HG03103 (cell line): ENCODE measurements around the gene ATRN.
"Not testable (repeated sequence)": the region's sequence is repeated elsewhere in the genome, so short reads cannot be mapped to it uniquely, and the experiment has no call there.

ENCODE experiments used
- ATAC-seq: cut with Tn5 transposase; IDR thresholded peaks from one replicate; pipeline ENCODE4 v1.9.1; 2021; ENCODE audit warnings: low read depth; ENCODE audit not compliant: unreplicated experiment

The ATRN gene

DNA sequence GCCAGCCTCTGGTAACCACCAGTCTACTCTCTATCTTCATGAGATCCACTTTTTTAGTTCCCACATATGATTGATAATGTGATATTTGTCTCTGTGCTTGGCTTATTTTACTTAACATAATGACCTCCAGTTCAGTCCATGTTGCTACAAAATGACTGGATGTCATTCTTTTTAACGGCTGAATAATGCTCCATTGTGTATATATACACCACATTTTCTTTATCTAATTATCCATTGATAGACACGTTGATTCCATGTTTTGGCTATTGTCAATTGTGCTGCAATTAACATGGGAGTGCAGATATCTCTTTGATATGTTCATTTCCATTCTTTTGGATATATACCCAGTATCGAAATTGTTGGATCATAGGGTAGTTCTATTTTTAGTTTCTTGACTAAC is 89.3 kb downstream of the ATRN start:
- no peak for ATAC-seq

DNA sequence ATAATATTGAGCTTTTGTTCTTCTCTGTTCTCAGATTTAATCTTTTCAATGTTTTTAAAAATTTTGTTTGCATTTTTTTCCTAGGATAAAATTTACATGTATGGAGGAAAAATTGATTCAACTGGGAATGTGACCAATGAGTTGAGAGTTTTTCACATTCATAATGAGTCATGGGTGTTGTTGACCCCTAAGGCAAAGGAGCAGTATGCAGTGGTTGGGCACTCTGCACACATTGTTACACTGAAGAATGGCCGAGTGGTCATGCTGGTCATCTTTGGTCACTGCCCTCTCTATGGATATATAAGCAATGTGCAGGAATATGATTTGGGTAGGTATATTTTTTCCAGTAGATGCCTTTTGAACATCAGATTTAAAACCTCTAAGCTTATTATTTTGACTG is 89.8 kb downstream of the ATRN start:
- no peak for ATAC-seq

- ATAC-seq = no peak
These were observed 92.3 kb downstream of the ATRN start for GRCh38 chr20:3563133-3563532.

DNA sequence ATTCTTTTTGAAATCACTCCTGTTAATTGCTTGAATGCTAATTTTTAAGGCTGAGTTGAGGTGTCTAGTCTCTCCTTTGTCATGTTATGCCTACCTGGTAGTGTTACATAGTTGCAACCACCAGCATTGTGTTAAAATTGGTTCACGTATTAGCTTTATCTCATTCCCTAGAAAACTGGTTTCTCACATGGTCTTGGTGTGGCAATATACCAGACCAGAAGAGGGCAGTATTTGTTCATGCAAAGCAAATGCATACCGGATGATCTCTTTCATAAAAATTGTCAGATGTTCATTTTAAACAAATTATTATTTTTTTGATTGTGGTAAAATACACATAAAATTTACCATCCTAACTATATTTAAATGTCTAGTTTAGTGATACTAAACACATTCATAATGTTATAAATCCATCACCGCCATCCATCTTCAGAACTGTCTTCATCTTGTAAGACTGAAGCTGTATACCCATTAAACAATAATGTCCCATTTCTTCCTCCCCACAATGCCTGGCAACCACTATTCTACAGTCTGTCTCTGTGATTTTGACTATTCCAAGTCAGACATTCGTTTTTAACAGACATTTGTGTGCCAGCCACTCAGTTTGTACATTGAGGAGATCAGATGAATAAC is 92.8 kb downstream of the ATRN start:
- ATAC-seq = no peak

GRCh38 chr20:3565851-3566250 is 95.0 kb downstream of the ATRN start:
- ATAC-seq = no peak

GRCh38 chr20:3572151-3572550 is 101.3 kb downstream of the ATRN start:
- no peak for ATAC-seq

GRCh38 chr20:3576363-3576762 is 105.5 kb downstream of the ATRN start:
- no peak for ATAC-seq

DNA sequence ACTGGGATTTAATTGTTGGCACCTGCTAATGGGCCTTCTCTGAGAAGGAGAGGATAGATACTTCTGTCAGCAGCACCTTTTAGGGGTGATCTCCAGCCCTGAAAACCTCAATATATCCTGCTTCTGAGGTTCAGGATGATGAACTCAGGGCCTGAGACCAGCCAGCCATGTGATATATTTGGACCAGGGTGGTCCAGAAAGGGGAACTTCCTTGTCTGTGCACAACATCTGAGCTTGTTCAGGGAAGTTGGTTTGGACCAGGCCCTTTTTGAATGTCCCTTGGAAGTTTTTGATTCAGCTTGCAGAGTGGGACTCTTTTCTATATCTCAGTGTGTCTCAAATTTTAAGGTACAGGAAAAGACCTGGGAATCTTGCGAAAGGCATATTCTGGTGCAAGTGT is 106.5 kb downstream of the ATRN start:
- ATAC-seq = no peak

DNA sequence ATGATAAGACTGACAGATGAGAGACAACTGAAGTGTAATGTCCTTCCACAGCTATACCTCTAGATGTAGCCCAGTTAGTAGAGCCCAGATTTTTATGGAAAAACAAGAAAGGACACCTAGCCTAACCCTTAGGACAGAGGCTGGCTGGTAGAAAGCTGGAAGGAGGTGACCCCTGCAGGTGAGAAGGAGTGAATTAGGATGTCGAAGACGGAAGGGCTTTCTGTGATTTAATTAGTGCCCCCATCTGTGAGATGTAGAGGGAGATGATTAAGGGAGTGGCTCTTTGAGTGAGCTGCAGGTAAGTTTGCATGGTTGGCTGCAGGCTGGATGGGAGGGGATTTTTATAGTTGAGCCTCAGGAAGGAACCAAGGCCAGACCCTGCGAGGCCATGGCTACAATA is 109.6 kb downstream of the ATRN start:
- no peak for ATAC-seq

DNA sequence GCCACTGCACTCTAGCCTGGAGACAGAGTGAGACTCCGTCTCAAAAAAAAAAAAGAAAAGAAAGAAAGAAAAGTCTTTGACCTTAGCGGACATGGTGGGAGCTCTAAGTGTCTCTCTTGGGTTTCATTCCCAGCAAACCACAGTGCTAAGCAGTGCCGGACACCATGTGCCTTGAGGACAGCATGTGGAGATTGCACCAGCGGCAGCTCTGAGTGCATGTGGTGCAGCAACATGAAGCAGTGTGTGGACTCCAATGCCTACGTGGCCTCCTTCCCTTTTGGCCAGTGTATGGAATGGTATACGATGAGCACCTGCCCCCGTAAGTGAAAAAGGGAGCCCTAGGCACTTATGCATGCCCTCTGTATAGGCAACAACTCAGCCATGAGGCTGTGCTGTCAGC is 112.9 kb downstream of the ATRN start:
- ATAC-seq = no peak

- no peak for ATAC-seq
These were observed 115.3 kb downstream of the ATRN start for GRCh38 chr20:3586093-3586492.

DNA sequence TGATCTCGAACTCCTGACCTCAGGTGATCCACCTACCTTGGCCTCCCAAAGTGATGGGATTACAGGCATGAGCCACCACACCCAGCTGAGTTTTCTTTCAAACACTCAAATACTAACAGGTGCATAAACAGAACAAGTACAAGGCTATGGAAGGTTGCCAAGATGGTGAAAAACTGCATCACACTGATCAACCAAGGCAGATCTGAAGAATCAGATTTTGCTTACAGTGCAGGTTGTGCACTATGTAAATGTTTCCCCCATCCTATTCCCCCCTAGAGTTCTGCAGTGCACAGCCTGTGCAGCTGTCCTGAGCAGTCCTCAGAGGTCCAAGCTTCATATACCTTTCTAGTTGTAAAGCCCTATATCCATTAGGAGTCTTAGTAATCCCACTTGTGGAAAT is 119.3 kb downstream of the ATRN start:
- ATAC-seq = no peak

DNA sequence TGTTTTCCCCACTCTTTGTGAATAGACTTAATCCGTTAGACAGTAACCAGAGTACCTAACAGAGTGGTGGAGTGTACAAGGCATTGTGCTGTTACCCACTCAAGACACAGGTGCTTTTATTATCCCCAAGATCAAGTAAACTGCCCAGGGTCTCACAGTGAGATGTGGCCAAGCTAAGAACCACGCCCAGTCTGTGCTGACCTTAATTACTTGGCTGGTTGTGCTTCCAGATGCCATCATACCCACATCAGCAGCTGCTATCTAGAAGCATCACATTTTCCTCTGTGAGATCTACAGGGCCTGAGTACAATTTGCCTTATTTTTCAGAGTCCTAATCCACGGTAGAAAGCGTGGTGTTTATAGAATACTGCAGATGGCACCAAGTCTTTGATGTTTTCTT is 122.1 kb downstream of the ATRN start:
- ATAC-seq = no peak

GRCh38 chr20:3595541-3595940 is 124.7 kb downstream of the ATRN start:
- no peak for ATAC-seq

- no peak for ATAC-seq
These were observed 132.3 kb downstream of the ATRN start for GRCh38 chr20:3603108-3603507.

DNA sequence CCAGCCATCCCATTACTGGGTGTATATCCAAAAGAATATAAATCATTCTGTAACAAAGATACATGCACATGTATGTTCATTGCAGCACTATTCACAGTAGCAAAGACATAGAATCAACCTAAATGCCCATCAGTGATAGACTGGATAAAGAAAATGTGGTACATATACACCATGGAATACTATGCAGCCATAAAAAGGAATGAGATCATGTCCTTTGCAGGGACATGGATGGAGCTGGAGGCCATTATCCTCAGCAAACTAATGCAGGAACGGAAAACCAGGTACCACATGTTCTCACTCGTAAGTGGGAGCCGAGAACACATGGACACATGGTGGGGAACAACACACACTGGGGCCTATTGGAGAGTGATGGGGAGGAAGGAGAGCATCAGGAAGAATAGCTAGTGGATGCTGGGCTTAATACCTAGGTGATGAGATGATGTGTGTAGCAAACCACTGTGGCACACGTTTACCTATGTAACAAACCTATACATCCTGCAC is 134.6 kb downstream of the ATRN start:
- ATAC-seq = not testable (repeated sequence)

DNA sequence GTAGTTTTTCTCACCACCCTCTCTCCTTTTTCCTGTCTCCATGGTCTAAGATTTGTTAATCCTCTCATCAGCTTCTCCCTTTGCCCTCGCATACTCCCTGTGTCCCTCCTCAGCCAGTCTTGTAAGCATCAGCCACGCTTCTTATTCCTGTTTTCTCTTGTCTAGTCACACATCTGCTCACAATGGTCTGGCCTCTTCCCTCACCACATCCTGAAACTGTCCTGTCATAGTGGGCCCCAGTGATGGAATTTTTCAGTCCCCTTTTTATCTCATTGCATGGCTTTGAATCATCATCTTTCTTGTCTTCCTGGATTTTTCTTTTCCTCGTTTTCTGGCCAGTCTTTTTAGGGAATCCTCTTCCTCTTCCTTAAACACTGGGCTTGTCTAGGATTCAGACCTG is 135.2 kb downstream of the ATRN start:
- ATAC-seq = no peak

DNA sequence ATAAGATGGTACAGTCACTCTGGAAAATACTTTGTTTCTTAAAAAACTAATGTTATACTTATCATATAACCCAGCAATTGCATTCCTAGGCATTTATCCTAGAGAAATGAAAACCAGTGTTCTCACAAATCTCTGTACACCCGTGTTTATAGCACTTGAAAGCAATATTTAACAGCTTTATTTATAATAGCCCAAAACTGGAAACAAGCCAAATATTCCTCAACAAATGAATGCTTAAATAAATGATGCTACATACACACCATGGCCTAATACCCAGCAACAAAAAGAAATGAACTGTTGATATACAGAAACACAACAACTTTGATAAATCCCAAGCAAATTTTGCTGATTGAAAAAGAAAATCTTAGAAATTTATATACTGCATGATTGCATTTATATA is 141.1 kb downstream of the ATRN start:
- no peak for ATAC-seq

DNA sequence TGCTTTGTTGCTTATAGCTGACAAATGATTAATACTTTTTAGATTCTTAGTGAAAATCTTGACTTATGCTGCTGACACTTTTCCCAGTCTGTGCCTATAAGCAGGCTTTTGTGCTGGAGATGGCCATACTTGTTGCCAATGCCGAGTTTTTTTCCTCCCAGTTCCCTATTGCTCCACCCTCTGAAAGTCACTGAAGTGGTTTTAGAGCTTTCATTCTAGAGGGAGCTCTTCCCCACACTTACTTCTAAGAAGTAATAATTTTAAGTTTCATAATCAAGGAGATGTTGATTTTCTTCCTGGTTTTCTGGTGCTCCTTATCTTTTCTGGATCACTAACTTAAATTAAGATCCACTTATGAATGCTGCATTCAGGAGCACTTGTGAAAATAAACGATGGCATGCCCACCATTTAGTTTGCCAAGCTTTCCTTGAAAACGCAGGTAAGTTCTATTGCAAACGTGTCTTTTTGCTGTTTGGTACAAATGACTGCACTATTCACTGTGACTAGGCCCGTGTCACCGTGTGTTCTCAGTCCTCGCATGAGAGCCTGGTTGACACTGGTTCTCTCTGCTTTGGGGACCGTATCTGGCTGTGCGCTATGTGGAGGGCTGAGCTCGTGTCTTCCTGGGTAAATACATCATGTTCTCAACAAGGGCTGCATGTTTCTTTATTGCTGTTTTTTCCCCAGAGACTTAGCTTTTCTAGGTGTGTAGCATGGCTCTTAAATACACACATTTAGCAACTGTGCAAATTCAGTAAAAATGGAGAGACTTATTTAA is 142.2 kb downstream of the ATRN start:
- ATAC-seq = no peak

DNA sequence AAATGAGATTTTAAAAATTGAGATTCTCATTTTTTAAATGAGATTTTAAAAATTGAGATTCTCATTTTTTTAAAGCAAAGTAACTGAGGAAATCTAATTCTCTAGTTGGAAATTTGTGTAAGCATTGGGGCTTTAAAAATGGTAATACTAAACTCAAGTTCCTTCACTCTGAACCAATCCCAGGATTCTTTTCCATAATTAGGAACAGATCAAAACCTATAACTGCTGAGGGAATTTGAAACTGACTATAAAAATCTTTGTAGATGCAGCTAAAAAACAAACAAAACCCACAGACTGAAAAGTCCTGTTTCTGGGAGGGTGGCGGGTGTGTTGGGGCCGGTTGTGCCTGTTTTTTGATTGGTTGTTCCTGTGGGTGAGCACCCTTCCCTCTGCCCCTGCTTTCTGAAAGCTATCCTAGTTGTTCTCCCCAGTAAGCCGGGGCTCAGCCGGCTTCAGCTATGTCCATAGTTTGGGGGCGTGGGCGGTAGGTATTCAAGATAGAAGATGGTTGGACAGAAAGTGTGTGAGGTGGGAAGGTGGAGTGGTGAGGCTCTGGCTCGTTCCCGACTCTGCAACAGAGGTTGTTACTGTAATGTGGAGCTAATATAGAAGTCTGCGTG is 143.1 kb downstream of the ATRN start:
- no peak for ATAC-seq

- no peak for ATAC-seq
These were observed 143.6 kb downstream of the ATRN start for GRCh38 chr20:3614466-3614865.
